OCI-LY7 (cell line): ENCODE results near the gene C16orf86. TPM values are rescaled to one million over a fixed set of nuclear protein-coding genes. Genes with fewer than 3 reads are reported as not detected.

Experiments used
- BruUV-seq: library from RNA; stranded (reverse); fragments of 400-500 nt; replicated peaks from 2 replicates; lab custom pipeline; 2021; lab: Mats Ljungman, UMichigan
- CTCF ChIA-PET: fragments of 300-600 bp; sonication (Branson Sonifier 250); formaldehyde crosslinking; loops from one replicate; lab custom pipeline; 2022; ENCODE audit warnings: antibody characterized with exemption; ENCODE audit not compliant: unreplicated experiment; lab: Charles Lee
- POLR2A ChIA-PET: fragments of 300-600 bp; sonication (Branson Sonifier 250); formaldehyde crosslinking; loops from one replicate; lab custom pipeline; 2022; ENCODE audit warnings: antibody characterized with exemption; lab: Charles Lee
- DNase-seq: peaks from one replicate; pipeline ENCODE4 v3.0.0-alpha.2; 2015; ENCODE audit warnings: low spot score
- H2AFZ ChIP-seq: fragments of 200-600 bp; sonication (generic), shearing (Covaris generic); 2 replicates; pipeline ENCODE4 v1.6.1; 2014; ENCODE audit warnings: mild to moderate bottlenecking, antibody characterized with exemption, low read length, moderate library complexity
- H3K27ac ChIP-seq: fragments of 200-600 bp; sonication (generic); 2 replicates; pipeline ENCODE4 v1.5.1; 2014; ENCODE audit warnings: mixed run types, low read depth, mild to moderate bottlenecking, moderate library complexity, low read length, inconsistent platforms; ENCODE audit not compliant: poor library complexity, severe bottlenecking
- H3K36me3 ChIP-seq: fragments of 200-600 bp; sonication (generic); 2 replicates; pipeline ENCODE4 v1.6.1; 2014; ENCODE audit warnings: mild to moderate bottlenecking, antibody characterized with exemption, low read length, moderate library complexity, mixed read lengths; ENCODE audit not compliant: insufficient read depth
- H3K4me1 ChIP-seq: fragments of 200-600 bp; sonication (generic); 2 replicates; pipeline ENCODE4 v1.5.1; 2014; ENCODE audit warnings: mild to moderate bottlenecking, low read length; ENCODE audit not compliant: insufficient read depth, poor library complexity, severe bottlenecking
- H3K4me2 ChIP-seq: fragments of 200-600 bp; sonication (generic); 2 replicates; pipeline ENCODE4 v1.6.1; 2014; ENCODE audit warnings: mild to moderate bottlenecking, low read length
- H3K4me3 ChIP-seq: fragments of 200-600 bp; sonication (generic); 2 replicates; pipeline ENCODE4 v1.5.1; 2014; ENCODE audit warnings: mild to moderate bottlenecking, low read depth, low read length; ENCODE audit not compliant: poor library complexity, severe bottlenecking
- H3K79me2 ChIP-seq: fragments of 200-600 bp; sonication (generic); 2 replicates; pipeline ENCODE4 v1.6.1; 2016; ENCODE audit warnings: low read depth, mild to moderate bottlenecking, low read length, moderate library complexity, mixed read lengths; ENCODE audit not compliant: insufficient read depth
- H3K9me2 ChIP-seq: fragments of 200-600 bp; sonication (generic); 2 replicates; pipeline ENCODE4 v1.6.1; 2016; ENCODE audit warnings: mild to moderate bottlenecking, low read length, mixed read lengths; ENCODE audit not compliant: insufficient read depth
- H3K9me3 ChIP-seq: fragments of 200-600 bp; sonication (generic); 2 replicates; pipeline ENCODE4 v1.6.1; 2014; ENCODE audit warnings: mild to moderate bottlenecking, mixed run types, low read length, mixed read lengths
- H4K20me1 ChIP-seq: fragments of 200-600 bp; sonication (generic); 2 replicates; pipeline ENCODE4 v1.6.1; 2014; ENCODE audit warnings: mild to moderate bottlenecking, antibody characterized with exemption, low read length, moderate library complexity, mixed read lengths; ENCODE audit not compliant: insufficient read depth
- EZH2phosphoT487 ChIP-seq: fragments of 200-600 bp; sonication (generic); IDR thresholded peaks from 2 replicates; pipeline ENCODE4 v1.6.1; 2018; ENCODE audit warnings: low read depth, borderline replicate concordance, mild to moderate bottlenecking, mixed run types, antibody characterized with exemption, low read length, moderate library complexity, mixed read lengths
- intact Hi-C: fragments of 100-400 bp; cut with micrococcal nuclease; formaldehyde crosslinking; loops from one replicate; pipeline ENCODE4 v1.10.0; 2022; ENCODE audit not compliant: unreplicated experiment
- total RNA-seq, 2 experiments: library from RNA; depleted of rRNA in 1 of 2; stranded (reverse); fragments of >200 nt in 1 of 2; shearing (Covaris generic) in 1 of 2; gene quantifications; 2 replicates each; pipeline ENCODE4 v1.2.3, GENCODE V29; 2014 to 2022
- TF ChIP-seq, protein P1 (sequence below): fragments of 200-600 bp; sonication (generic); conservative IDR thresholded peaks from 2 replicates; pipeline ENCODE4 v1.5.1; 2014; ENCODE audit warnings: mild to moderate bottlenecking, antibody characterized with exemption, low read length, moderate library complexity, mixed read lengths

The C16orf86 gene
- total RNA-seq, 2 experiments from 2014 or later, result 4.7 to 7.8 TPM

DNA sequence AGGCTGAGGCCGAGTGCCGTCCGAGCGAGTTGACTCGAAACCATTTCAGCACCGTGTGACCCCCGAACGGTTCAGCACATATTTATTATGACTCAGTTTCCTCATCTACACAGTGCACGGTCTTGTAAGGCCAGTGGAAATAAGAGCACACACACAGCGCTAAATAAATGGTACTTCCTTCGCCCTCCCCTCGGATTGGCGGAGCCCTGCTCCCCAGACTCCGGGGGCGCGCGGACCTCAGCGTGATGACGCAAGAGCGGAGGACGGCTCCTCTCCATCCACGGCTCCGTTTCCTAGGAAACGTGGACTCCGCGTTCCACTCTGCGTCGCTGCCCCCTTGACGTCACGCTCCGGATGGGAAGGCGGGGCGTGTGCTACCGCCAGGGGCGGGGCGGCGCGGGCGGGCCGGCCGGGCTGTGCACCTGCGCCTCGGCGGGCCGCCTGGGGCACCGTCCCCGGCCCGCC, 6.0 kb upstream of the C16orf86 start, which contains the start of gene PARD6A:
Gene PARD6A, plus strand, starts transcription at position 397 of the 465 bp plus-strand sequence. CDS start 79 bp downstream, outside the sequence.
- peak within 1 kb of the TSS; percentile 86 for H2AFZ ChIP-seq
- CTCF ChIA-PET, result interaction anchor here (1.0 to 2.0 kb wide), 3 partner anchors 16 to 415 kb away, joined by 3 to 6 read pairs (median 4); partner anchors contain the start of gene CARMIL2
- TF ChIP-seq, protein P1, sequence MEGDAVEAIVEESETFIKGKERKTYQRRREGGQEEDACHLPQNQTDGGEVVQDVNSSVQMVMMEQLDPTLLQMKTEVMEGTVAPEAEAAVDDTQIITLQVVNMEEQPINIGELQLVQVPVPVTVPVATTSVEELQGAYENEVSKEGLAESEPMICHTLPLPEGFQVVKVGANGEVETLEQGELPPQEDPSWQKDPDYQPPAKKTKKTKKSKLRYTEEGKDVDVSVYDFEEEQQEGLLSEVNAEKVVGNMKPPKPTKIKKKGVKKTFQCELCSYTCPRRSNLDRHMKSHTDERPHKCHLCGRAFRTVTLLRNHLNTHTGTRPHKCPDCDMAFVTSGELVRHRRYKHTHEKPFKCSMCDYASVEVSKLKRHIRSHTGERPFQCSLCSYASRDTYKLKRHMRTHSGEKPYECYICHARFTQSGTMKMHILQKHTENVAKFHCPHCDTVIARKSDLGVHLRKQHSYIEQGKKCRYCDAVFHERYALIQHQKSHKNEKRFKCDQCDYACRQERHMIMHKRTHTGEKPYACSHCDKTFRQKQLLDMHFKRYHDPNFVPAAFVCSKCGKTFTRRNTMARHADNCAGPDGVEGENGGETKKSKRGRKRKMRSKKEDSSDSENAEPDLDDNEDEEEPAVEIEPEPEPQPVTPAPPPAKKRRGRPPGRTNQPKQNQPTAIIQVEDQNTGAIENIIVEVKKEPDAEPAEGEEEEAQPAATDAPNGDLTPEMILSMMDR, result no peak
- no peak for TF ChIP-seq EZH2phosphoT487
- POLR2A ChIA-PET, result interaction anchor here (0.7 to 2.6 kb wide), 12 partner anchors 10 to 172 kb away, joined by 3 to 22 read pairs (median 4); partner anchors contain the start of genes CARMIL2 and CTCF
- H3K27ac ChIP-seq, result peak within 1 kb of the TSS; percentile 81
- peaks cover 42% of the 10 kb centered on the region for H3K36me3 ChIP-seq
- H3K9me2 ChIP-seq, result no peaks in the 10 kb centered on the region
- peak within 1 kb of the TSS; percentile 89 for H3K4me2 ChIP-seq
- peak within 1 kb of the TSS; percentile 83 for H3K4me3 ChIP-seq
- peaks cover 13% of the 10 kb centered on the region; the same call in 1 of the 2 replicates for H3K79me2 ChIP-seq
- no peaks in the 10 kb centered on the region for H3K9me3 ChIP-seq
- peak; percentile 100 for DNase-seq
- intact Hi-C loops, result loop anchor here (1.0 to 2.0 kb wide), 4 partner anchors 98 to 180 kb away; partner anchors contain the start of genes ATP6V0D1 and CTCF
- H4K20me1 ChIP-seq, result 0 out of 2 replicates have a peak, but pooled peaks cover 7% of the 10 kb centered on the region
- no TSS peak for BruUV-seq
- peaks cover 15% of the 10 kb centered on the region for H3K4me1 ChIP-seq

DNA sequence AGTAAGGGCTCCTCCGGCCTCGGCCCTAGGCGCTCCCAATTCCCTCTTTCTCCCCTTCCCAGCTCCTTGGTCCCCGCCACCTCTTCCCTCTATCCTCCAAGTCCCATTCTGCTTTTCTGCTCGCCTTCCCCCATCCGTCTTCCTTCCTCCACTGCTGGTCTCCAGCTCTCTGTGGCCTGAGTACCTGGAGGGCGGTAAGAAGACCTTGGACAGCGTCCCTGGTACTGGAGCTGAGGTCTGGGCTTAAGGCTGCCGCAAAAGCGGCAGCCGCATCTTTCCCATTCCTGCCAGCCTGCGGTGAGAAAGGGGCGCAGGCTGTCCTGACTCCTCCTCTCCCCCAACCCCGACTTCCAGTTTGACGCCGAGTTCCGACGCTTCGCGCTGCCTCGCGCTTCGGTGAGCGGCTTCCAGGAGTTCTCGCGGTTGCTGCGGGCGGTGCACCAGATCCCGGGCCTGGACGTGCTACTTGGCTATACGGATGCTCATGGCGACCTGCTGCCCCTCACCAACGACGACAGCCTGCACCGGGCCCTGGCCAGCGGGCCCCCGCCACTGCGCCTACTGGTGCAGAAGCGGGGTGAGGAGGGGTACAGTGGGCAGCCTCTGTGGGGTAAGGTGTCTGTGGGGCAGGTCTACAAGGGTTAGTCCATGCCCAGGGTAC, 5.4 kb upstream of the C16orf86 start:
- intact Hi-C loops, result loop anchor here (2.0 kb wide), 2 partner anchors 172 to 180 kb away; partner anchors contain the start of gene ATP6V0D1
- H2AFZ ChIP-seq, result 0 out of 2 replicates have a peak overlapping the region, but pooled peaks have one; percentile 20
- H3K4me2 ChIP-seq, result peak overlapping the region; percentile 69
- H3K4me3 ChIP-seq, result peak overlapping the region; percentile 83
- peaks cover 36% of the 10 kb centered on the region for H3K36me3 ChIP-seq
- no peaks in the 10 kb centered on the region for H3K9me3 ChIP-seq
- H3K27ac ChIP-seq, result peak overlapping the region; percentile 24
- no TSS peak for BruUV-seq
- H3K9me2 ChIP-seq, result no peaks in the 10 kb centered on the region
- H3K4me1 ChIP-seq, result peaks cover 22% of the 10 kb centered on the region
- ChIA-PET POLR2A (interaction anchor here (0.7 to 2.1 kb wide), 3 partner anchors 102 to 173 kb away, joined by 3 to 5 read pairs (median 4); no protein-coding TSS in a partner anchor), CTCF (interaction anchor here (1.0 to 2.0 kb wide), 2 partner anchors 16 to 414 kb away, joined by 4 to 6 read pairs; partner anchors contain the start of gene CARMIL2)
- H4K20me1 ChIP-seq, result 0 out of 2 replicates have a peak, but pooled peaks cover 7% of the 10 kb centered on the region
- no peak for DNase-seq
- peaks cover 13% of the 10 kb centered on the region; the same call in 1 of the 2 replicates for H3K79me2 ChIP-seq
- TF ChIP-seq, protein P1, result no peak
- TF ChIP-seq EZH2phosphoT487, result no peak
